ENCODE data around the gene ATAD1.
"Not testable (repeated sequence)": the region's sequence is repeated elsewhere in the genome, so short reads cannot be mapped to it uniquely, and the experiment has no call there.

ATAD1 gene

DNA sequence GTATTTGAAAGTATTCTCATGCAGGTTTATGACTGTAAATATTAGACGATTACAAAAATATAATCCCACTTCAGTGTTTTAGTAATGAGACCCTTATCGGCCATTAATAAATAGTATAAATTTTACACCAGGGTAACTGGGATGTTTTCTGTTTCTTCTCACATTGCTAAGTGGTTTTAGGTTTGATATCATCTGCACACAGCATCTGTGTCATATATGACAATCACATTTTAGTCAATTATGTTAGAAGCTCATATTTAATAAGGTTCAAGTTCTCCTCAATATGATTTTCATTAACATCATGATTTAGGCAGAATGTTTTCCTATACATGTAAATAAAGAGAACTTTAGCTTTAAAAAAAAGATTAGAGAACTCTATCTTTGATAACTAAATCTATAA lies 66.8 kb downstream of the ATAD1 start:
- H3K27me3 ChIP-seq (replicated peaks; ENCODE audit: control insufficient read depth, insufficient read depth, low read length) = no peaks in the 10 kb centered on the region
- H3K4me3 ChIP-seq (replicated peaks; ENCODE audit: low read depth, low read length) = no peak overlapping the region
- TF ChIP-seq, protein P1, sequence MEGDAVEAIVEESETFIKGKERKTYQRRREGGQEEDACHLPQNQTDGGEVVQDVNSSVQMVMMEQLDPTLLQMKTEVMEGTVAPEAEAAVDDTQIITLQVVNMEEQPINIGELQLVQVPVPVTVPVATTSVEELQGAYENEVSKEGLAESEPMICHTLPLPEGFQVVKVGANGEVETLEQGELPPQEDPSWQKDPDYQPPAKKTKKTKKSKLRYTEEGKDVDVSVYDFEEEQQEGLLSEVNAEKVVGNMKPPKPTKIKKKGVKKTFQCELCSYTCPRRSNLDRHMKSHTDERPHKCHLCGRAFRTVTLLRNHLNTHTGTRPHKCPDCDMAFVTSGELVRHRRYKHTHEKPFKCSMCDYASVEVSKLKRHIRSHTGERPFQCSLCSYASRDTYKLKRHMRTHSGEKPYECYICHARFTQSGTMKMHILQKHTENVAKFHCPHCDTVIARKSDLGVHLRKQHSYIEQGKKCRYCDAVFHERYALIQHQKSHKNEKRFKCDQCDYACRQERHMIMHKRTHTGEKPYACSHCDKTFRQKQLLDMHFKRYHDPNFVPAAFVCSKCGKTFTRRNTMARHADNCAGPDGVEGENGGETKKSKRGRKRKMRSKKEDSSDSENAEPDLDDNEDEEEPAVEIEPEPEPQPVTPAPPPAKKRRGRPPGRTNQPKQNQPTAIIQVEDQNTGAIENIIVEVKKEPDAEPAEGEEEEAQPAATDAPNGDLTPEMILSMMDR (IDR thresholded peaks at IDR 0.05; ENCODE audit: insufficient read depth, low read length, poor library complexity, severe bottlenecking) = no peak
- no peak for DNase-seq (ENCODE audit: extremely low read depth, insufficient read length)
- peaks cover 2% of the 10 kb centered on the region for H3K36me3 ChIP-seq (ENCODE audit: control insufficient read depth, insufficient read depth, low read length)

DNA sequence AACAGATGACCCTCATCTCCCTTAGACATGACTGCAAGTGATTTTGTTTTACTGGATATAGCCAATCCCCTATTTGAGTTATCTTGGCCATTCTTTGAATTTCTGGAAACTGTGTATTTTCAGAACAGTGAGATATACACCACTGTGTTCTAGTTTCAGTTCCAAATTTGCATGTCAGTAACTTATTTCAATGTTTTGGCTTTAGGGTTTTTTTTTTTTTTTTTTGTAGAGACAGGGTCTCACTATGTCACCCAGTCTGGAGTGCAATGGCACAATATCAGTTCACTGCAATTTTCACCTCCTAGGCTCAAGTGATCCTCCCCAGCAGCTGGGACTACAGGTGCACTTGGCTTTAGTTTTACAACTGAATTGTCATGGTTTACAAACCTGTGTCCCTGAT lies 67.2 kb downstream of the ATAD1 start:
- no peak overlapping the region for H3K4me3 ChIP-seq (replicated peaks; ENCODE audit: low read depth, low read length)
- DNase-seq (ENCODE audit: extremely low read depth, insufficient read length) = no peak
- TF ChIP-seq, protein P1 (IDR thresholded peaks at IDR 0.05; ENCODE audit: insufficient read depth, low read length, poor library complexity, severe bottlenecking) = no peak
- no peaks in the 10 kb centered on the region; the same call in none of the 2 replicates for H3K36me3 ChIP-seq (ENCODE audit: control insufficient read depth, insufficient read depth, low read length)
- no peaks in the 10 kb centered on the region for H3K27me3 ChIP-seq (replicated peaks; ENCODE audit: control insufficient read depth, insufficient read depth, low read length)

DNA sequence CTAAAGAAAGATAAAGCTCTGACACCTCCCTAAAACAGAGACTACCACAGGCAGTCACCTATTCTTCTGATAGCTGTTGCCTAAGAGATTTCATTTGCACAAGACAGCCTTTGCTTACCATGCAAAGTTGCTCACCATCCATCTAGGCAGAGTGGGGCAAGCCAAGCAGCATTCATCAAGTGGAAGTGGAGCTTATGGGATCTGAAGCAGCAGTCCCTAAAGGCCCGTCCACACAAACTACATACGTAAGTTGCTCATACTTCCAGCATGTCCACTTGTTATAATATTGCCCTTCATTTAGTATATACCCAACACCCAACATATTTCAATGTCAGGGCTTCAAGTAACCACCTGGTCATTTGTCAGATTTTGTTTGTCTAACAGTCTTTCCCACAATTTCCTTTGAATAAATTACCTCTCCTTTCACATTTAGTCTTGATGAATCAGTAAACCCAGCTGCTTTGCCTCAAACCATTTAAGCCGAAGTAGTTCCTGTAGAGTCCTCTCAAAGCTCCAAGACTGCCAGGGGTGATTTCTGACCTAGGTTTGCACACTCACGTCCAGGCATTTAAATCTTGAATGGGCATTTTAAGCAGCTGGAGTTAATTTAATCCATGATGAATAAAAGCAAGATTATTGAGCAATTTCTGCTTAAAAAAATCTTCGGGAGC lies 67.9 kb downstream of the ATAD1 start:
- H3K27me3 ChIP-seq (replicated peaks; ENCODE audit: control insufficient read depth, insufficient read depth, low read length) = no peaks in the 10 kb centered on the region
- no peaks in the 10 kb centered on the region; the same call in none of the 2 replicates for H3K36me3 ChIP-seq (ENCODE audit: control insufficient read depth, insufficient read depth, low read length)
- TF ChIP-seq, protein P1 (IDR thresholded peaks at IDR 0.05; ENCODE audit: insufficient read depth, low read length, poor library complexity, severe bottlenecking) = no peak
- no peak for DNase-seq (ENCODE audit: extremely low read depth, insufficient read length)
- H3K4me3 ChIP-seq (replicated peaks; ENCODE audit: low read depth, low read length) = no peak overlapping the region

DNA sequence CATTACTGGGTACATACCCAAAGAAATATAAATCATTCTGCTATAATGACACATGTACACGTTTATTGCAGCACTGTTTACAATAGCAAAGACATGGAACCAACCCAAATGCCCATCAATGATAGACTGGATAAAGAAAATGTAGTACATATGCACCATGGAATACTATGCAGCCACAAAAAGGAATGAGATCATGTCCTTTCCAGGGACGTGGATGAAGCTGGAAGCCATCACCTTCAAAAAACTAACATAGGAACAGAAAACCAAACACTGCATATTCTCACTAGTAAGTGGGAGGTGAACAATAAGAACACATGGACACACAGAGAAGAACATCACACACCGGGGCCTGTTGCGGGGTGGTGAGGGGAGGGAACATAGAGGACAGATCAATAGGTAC lies 69.8 kb downstream of the ATAD1 start:
- not testable (repeated sequence) for H3K36me3 ChIP-seq (ENCODE audit: control insufficient read depth, insufficient read depth, low read length); H3K27me3 ChIP-seq (replicated peaks; ENCODE audit: control insufficient read depth, insufficient read depth, low read length)

DNA sequence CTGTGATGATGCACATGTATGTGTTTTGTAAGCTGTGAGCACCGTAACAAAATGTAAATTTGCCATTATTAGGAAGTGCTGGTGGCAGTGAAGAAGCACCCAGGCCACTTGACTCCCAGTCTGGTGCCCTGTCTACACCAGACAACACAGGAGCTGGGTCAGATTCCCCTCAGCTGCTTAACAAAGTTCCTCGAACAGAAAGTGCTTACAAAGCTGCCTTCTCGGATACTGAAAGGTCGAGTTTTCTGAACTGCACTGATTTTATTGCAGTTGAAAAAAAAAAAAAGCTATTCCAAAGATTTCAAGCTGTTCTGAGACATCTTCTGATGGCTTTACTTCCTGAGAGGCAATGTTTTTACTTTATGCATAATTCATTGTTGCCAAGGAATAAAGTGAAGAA lies 71.1 kb downstream of the ATAD1 start:
- no peak overlapping the region for H3K4me3 ChIP-seq (replicated peaks; ENCODE audit: low read depth, low read length)

More for the DNA sequence above, 69.8 kb downstream of the ATAD1 start:
- DNase-seq (ENCODE audit: extremely low read depth, insufficient read length); H3K4me3 ChIP-seq (replicated peaks; ENCODE audit: low read depth, low read length): not testable (repeated sequence)

DNA sequence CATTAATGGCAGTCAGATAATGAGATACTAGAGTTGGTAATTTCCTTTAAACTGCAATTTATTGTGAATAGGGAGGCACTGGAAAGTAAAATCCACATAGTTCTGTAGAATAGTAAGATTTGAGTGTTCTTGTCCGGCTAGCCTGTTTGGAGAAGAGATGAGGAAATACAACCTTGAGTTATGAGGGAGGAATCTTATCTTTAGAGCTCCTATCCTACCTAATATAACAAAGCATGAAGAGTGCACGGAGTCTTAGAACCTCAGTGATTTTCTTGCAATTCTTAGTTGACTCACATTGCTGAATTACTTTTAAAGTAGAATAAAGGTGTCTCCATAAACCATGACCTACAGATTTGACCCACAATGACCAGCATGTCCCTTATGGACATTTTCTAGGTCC lies 73.4 kb downstream of the ATAD1 start:
- Histone ChIP-seq H3K36me3 (ENCODE audit: control insufficient read depth, insufficient read depth, low read length) (no peaks in the 10 kb centered on the region), H3K4me3 (replicated peaks; ENCODE audit: low read depth, low read length) (no peak overlapping the region), H3K27me3 (replicated peaks; ENCODE audit: control insufficient read depth, insufficient read depth, low read length) (no peaks in the 10 kb centered on the region)
- DNase-seq (ENCODE audit: extremely low read depth, insufficient read length) = no peak
- TF ChIP-seq, protein P1 (IDR thresholded peaks at IDR 0.05; ENCODE audit: insufficient read depth, low read length, poor library complexity, severe bottlenecking) = no peak

More for the DNA sequence above, 71.1 kb downstream of the ATAD1 start:
- Histone ChIP-seq H3K36me3 (ENCODE audit: control insufficient read depth, insufficient read depth, low read length) (no peaks in the 10 kb centered on the region), H3K27me3 (replicated peaks; ENCODE audit: control insufficient read depth, insufficient read depth, low read length) (no peaks in the 10 kb centered on the region)
- TF ChIP-seq, protein P1 (IDR thresholded peaks at IDR 0.05; ENCODE audit: insufficient read depth, low read length, poor library complexity, severe bottlenecking) = no peak
- DNase-seq (ENCODE audit: extremely low read depth, insufficient read length) = no peak

DNA sequence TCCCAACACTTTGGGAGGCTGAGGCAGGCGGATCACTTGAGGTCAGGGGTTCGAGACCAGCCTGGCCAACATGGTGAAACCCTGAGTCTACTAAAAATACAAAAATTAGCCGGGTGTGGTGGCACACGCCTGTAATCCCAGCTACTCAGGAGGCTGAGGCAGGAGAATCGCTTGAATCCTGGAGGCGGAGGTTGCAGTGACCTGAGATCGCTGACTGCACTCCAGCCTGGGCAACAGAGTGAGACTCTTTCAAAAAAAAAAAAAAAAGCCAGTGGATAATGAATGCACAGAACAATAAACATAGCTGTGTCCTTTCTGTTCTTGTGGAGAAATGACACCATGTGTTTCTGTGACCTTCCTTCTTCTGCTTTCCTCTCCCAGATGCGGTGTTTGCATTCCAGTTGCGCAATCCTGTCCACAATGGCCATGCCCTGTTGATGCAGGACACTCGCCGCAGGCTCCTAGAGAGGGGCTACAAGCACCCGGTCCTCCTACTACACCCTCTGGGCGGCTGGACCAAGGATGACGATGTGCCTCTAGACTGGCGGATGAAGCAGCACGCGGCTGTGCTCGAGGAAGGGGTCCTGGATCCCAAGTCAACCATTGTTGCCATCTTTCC lies 74.9 kb downstream of the ATAD1 start:
- not testable (repeated sequence) for H3K36me3 ChIP-seq (ENCODE audit: control insufficient read depth, insufficient read depth, low read length); H3K4me3 ChIP-seq (replicated peaks; ENCODE audit: low read depth, low read length); DNase-seq (ENCODE audit: extremely low read depth, insufficient read length); H3K27me3 ChIP-seq (replicated peaks; ENCODE audit: control insufficient read depth, insufficient read depth, low read length)
